ENCODE measurements around the gene SFT2D1. TPM values are rescaled to one million over a fixed set of nuclear protein-coding genes. Genes with fewer than 3 reads are reported as not detected.

SFT2D1 gene
- total RNA-seq, 4 donors from 2014 or later = 34.8 to 45.3 (median 37.1) TPM

DNA sequence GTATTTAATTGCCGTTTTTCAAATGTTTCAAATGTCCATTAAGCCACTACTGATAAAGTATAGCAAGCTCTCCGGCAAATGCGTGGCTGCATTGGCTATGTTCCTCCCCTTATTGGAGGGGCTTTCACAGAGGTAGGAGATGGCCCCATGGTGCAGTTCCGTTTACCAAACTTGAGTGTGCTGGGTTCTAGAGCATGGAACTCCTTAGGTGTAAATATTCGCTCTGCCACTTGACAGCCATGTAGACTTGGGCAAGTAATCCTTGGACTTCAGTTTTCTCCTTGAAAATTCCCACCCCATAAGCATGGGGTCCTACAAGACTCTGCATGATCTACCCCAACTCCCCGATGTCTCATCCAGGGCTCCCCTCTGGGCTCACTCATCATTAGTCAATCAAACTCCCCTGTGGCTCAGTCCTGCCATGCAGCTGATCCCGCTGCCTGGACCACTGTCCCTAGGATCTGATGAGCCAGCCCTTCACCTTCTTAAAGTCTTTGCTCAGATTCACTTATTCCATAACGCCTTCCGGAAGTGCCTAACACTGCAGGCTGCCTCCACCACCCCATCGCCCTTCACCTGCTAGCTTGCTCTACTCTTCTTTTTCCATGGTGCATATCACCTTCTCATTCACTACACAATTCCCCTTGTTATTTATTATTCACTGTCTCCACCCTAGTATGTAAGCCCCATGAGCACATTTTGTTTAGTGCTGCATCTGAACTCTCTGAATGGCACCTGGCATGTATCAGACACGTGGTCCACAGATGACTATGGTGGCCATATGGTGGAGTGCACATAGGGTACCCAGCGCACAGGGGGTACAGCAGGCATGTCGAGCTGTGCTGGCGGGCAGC is 52.9 kb downstream of the SFT2D1 start:
- no peak for DNase-seq
- TF ChIP-seq POLR2A (IDR thresholded peaks at IDR 0.05) = no peak
- TF ChIP-seq, protein P1, sequence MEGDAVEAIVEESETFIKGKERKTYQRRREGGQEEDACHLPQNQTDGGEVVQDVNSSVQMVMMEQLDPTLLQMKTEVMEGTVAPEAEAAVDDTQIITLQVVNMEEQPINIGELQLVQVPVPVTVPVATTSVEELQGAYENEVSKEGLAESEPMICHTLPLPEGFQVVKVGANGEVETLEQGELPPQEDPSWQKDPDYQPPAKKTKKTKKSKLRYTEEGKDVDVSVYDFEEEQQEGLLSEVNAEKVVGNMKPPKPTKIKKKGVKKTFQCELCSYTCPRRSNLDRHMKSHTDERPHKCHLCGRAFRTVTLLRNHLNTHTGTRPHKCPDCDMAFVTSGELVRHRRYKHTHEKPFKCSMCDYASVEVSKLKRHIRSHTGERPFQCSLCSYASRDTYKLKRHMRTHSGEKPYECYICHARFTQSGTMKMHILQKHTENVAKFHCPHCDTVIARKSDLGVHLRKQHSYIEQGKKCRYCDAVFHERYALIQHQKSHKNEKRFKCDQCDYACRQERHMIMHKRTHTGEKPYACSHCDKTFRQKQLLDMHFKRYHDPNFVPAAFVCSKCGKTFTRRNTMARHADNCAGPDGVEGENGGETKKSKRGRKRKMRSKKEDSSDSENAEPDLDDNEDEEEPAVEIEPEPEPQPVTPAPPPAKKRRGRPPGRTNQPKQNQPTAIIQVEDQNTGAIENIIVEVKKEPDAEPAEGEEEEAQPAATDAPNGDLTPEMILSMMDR (IDR thresholded peaks at IDR 0.05) = no peak
- H3K36me3 ChIP-seq = no peaks in the 10 kb centered on the region
- H3K27me3 ChIP-seq = peaks cover 0 to 36% (median 0%) of the 10 kb centered on the region in 4 donors
- H3K4me1 ChIP-seq = no peaks in the 10 kb centered on the region
- no peak overlapping the region for H3K4me3 ChIP-seq
- intact Hi-C loops (cut with DNase I) = no loop called here
- H3K9me3 ChIP-seq = no peaks in the 10 kb centered on the region
- 90% methylated on average over 11 to 14 of the region's 14 CpGs for WGBS, 2 donors
- H3K27ac ChIP-seq = no peak overlapping the region

DNA sequence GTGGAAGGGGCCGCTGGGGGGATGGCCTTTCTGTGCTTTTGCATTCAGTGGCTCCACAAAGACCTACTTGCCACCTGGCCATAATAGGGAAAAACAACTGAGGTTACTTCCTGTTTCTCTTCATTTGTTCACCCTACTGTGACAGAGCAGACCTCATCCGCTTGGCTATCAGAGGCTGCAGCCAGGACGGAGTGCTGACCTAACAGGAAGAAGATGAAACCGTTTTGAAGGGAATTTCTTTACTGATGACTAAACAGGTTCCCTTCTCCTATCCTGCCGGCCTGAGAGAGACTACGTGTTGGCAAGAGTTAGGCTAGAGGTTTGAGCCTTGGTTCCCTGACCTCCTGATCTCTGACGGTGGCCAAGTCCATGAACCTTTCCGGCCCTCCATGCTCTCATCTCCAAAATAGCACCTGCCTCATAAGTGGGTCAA is 55.5 kb downstream of the SFT2D1 start:
- H3K36me3 ChIP-seq = no peaks in the 10 kb centered on the region
- intact Hi-C loops (cut with DNase I) = no loop called here
- no peak overlapping the region for H3K27ac ChIP-seq
- no peak for TF ChIP-seq POLR2A (IDR thresholded peaks at IDR 0.05)
- TF ChIP-seq, protein P1 (IDR thresholded peaks at IDR 0.05) = no peak
- DNase-seq = no peak
- no peak overlapping the region for H3K4me3 ChIP-seq
- no peaks in the 10 kb centered on the region for H3K9me3 ChIP-seq
- peaks cover 0 to 48% (median 0%) of the 10 kb centered on the region in 4 donors for H3K27me3 ChIP-seq
- H3K4me1 ChIP-seq = no peaks in the 10 kb centered on the region
- 50 to 58% methylated on average over 7 to 8 of the region's 8 CpGs for WGBS, 2 donors

DNA sequence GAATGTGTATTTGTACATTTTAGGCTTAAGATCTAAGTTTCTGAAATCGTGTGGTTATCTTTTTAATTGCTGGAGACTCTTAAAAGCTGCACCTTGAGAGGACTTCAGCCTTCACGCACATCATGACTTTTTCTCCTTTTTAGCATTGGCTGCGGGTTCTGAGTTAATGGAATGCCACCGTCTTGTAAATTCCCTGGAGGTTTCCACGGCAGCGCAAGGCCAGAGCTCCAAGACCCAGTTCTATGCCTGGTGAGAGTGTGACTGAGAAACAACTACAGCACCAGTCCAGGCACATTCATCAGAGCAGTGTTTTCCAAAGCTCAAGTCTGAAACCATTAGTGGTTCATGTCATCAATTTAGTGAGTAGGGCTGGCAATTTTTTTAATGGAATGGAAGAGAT is 57.1 kb downstream of the SFT2D1 start:
- intact Hi-C loops (cut with DNase I) = no loop called here
- Histone ChIP-seq H3K27ac (no peak overlapping the region), H3K27me3 (peaks cover 0 to 47% (median 0%) of the 10 kb centered on the region in 4 donors), H3K9me3 (no peaks in the 10 kb centered on the region), H3K4me1 (no peaks in the 10 kb centered on the region), H3K36me3 (no peaks in the 10 kb centered on the region), H3K4me3 (no peak overlapping the region)
- 64 to 70% methylated on average over 6 of the region's 6 CpGs for WGBS, 2 donors
- no peak for TF ChIP-seq POLR2A (IDR thresholded peaks at IDR 0.05)
- TF ChIP-seq, protein P1 (IDR thresholded peaks at IDR 0.05) = no peak
- no peak for DNase-seq

DNA sequence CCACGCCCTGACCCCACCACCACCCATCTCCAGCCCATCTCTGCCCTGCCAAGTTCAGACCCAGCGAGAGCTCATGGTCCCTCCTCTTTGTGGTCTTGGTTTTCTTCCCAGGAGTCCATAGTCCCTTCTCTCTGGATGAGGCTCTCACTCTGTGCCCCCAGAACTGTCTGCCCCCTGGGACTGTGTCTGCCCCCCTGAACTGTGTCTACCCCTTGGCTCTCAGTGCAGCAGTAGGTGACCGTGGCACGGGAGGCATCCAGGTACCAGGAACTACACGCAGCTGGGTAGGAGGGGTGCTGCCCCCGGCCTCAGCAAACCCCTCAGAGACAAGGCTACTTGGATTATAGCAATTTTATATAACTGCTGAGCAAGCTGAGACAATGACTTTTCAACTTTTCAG is 57.7 kb downstream of the SFT2D1 start:
- H3K4me3 ChIP-seq = no peak overlapping the region
- no peaks in the 10 kb centered on the region for H3K9me3 ChIP-seq
- no peak overlapping the region for H3K27ac ChIP-seq
- DNase-seq = no peak
- intact Hi-C loops (cut with DNase I) = loop anchor here (5.0 kb wide), 1 partner anchor 113 kb away; no protein-coding TSS in a partner anchor
- H3K4me1 ChIP-seq = no peaks in the 10 kb centered on the region
- H3K27me3 ChIP-seq = peaks cover 0 to 41% (median 0%) of the 10 kb centered on the region in 4 donors
- no peaks in the 10 kb centered on the region for H3K36me3 ChIP-seq
- 71 to 75% methylated on average over 4 of the region's 6 CpGs for WGBS, 2 donors
- TF ChIP-seq, protein P1 (IDR thresholded peaks at IDR 0.05) = no peak
- TF ChIP-seq POLR2A (IDR thresholded peaks at IDR 0.05) = no peak

DNA sequence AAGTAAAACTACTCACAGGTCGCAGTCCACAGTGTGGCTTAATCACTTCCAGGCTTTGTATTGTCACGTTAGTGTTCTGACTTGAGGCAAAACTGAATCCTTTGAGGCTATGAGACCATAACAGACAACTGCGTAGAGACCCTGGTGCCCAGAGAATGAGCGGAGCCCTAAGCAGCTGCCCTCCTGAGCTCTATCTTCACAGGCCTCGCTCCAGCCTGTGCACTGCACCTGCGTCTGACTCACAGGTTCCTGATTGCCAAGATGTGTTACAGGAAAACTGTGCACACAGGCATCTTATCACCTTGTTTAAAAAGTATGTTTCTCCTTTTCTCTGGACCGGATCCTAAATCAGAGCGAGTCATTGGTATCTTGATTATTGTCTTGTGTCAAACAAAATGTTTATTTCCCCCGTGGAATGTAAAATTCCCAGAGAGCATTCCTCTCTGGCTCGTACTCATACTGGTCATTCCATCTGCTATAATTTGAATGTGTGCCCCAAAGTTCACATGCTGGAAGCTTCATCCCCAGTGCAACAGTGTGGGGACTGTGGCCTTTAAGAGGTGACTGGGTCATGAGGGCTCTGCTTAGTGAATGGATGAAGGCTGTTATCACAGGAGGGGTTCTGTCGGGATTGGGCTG is 59.8 kb downstream of the SFT2D1 start:
- 48 to 49% methylated on average over 7 to 11 of the region's 11 CpGs for WGBS, 2 donors
- TF ChIP-seq, protein P1 (IDR thresholded peaks at IDR 0.05) = no peak
- no peak for TF ChIP-seq POLR2A (IDR thresholded peaks at IDR 0.05)
- Histone ChIP-seq H3K27ac (no peak overlapping the region), H3K4me3 (no peak overlapping the region), H3K27me3 (peaks cover 0 to 39% (median 0%) of the 10 kb centered on the region in 4 donors), H3K9me3 (no peaks in the 10 kb centered on the region), H3K36me3 (no peaks in the 10 kb centered on the region), H3K4me1 (no peaks in the 10 kb centered on the region)
- no peak for DNase-seq
- intact Hi-C loops (cut with DNase I) = loop anchor here (5.0 kb wide), 1 partner anchor 115 kb away; no protein-coding TSS in a partner anchor
